Measurements from ENCODE around the gene NFE2L2. TPM values are rescaled to one million over a fixed set of nuclear protein-coding genes. Genes with fewer than 3 reads are reported as not detected.

The NFE2L2 gene
- total and polyA plus RNA-seq, 8 donors = 76.0 to 104 (median 88.7) TPM

- DNase-seq (no peak), ATAC-seq (no peak)
- no peak for TF ChIP-seq CTCF (IDR thresholded peaks at IDR 0.05)
- no peaks in the 10 kb centered on the region for H3K27me3 ChIP-seq
- no peak overlapping the region for H3K4me3 ChIP-seq
- no peaks in the 10 kb centered on the region for H3K9me3 ChIP-seq
- H3K4me1 ChIP-seq = peaks cover 0 to 6% of the 10 kb centered on the region in 2 donors
- H3K27ac ChIP-seq = no peak overlapping the region
- no peaks in the 10 kb centered on the region for H3K36me3 ChIP-seq
- intact Hi-C loops (cut with DNase I) = no loop called here
These were observed 8.9 kb upstream of the NFE2L2 start for GRCh38 chr2:177273408-177273807.

- Histone ChIP-seq H3K27ac (no peak overlapping the region), H3K4me3 (no peak overlapping the region), H3K36me3 (no peaks in the 10 kb centered on the region), H3K4me1 (peaks cover 0 to 6% of the 10 kb centered on the region in 2 donors), H3K9me3 (no peaks in the 10 kb centered on the region), H3K27me3 (no peaks in the 10 kb centered on the region)
- no peak for ATAC-seq
- no peak for DNase-seq
- intact Hi-C loops (cut with DNase I) = no loop called here
- no peak for TF ChIP-seq CTCF (IDR thresholded peaks at IDR 0.05)
These were observed 8.2 kb upstream of the NFE2L2 start for GRCh38 chr2:177272765-177273164.

- no peak for ATAC-seq
- intact Hi-C loops (cut with DNase I) = no loop called here
- TF ChIP-seq CTCF (IDR thresholded peaks at IDR 0.05) = no peak
These were observed 7.6 kb upstream of the NFE2L2 start for GRCh38 chr2:177271981-177272666.

GRCh38 chr2:177270531-177270930, 6.0 kb upstream of the NFE2L2 start:
- H3K9me3 ChIP-seq = no peaks in the 10 kb centered on the region
- peaks cover 14 to 24% of the 10 kb centered on the region in 2 donors for H3K4me1 ChIP-seq
- no peak overlapping the region for H3K4me3 ChIP-seq
- no peaks in the 10 kb centered on the region for H3K36me3 ChIP-seq
- ATAC-seq (no peak), DNase-seq (no peak)
- H3K27ac ChIP-seq = no peak overlapping the region
- H3K27me3 ChIP-seq = no peaks in the 10 kb centered on the region
- intact Hi-C loops (cut with DNase I) = no loop called here
- TF ChIP-seq CTCF (IDR thresholded peaks at IDR 0.05) = no peak

More at GRCh38 chr2:177271981-177272666, 7.6 kb upstream of the NFE2L2 start:
- H3K9me3 ChIP-seq = no peaks in the 10 kb centered on the region
- H3K36me3 ChIP-seq = no peaks in the 10 kb centered on the region
- H3K4me3 ChIP-seq = no peak overlapping the region
- H3K27me3 ChIP-seq = no peaks in the 10 kb centered on the region
- no peak overlapping the region for H3K27ac ChIP-seq
- no peak for DNase-seq
- H3K4me1 ChIP-seq = peaks cover 0 to 8% of the 10 kb centered on the region in 2 donors

GRCh38 chr2:177268901-177269300, 4.4 kb upstream of the NFE2L2 start:
- Histone ChIP-seq H3K27ac (no peak overlapping the region), H3K27me3 (no peaks in the 10 kb centered on the region), H3K36me3 (no peaks in the 10 kb centered on the region), H3K4me3 (no peak overlapping the region), H3K9me3 (no peaks in the 10 kb centered on the region), H3K4me1 (peaks cover 15 to 20% of the 10 kb centered on the region in 2 donors)
- intact Hi-C loops (cut with DNase I) = loop anchor here in 1 of 2 donors (10.0 kb wide), 1 partner anchor 104 kb away; no protein-coding TSS in a partner anchor
- ATAC-seq (no peak), DNase-seq (no peak)
- TF ChIP-seq CTCF (IDR thresholded peaks at IDR 0.05) = no peak
